Immature natural killer cell (primary cell): ENCODE data around the gene MACROD2. TPM values are rescaled to one million over a fixed set of nuclear protein-coding genes. Genes with fewer than 3 reads are reported as not detected.

Experiments used
- DNase-seq, 3 donors: peaks; one replicate each; pipeline ENCODE4 v3.0.0; 2022; ENCODE audit warnings: mixed read lengths in 1 of 3
- H3K27ac Mint-ChIP-seq, 6 donors: one replicate each; pipeline ENCODE4 v1.8.0; 2020; ENCODE audit warnings: mixed read lengths in 6 of 6, mild to moderate bottlenecking in 5 of 6, inconsistent platforms in 4 of 6, moderate library complexity in 3 of 6
- H3K27me3 Mint-ChIP-seq, 3 donors: one replicate each; pipeline ENCODE4 v1.8.0; 2020 to 2021; ENCODE audit warnings: low read depth in 3 of 3, mild to moderate bottlenecking in 3 of 3, mixed read lengths in 3 of 3, moderate library complexity in 3 of 3, inconsistent platforms in 1 of 3
- H3K36me3 Mint-ChIP-seq, 3 donors: one replicate each; pipeline ENCODE4 v1.8.0; 2020; ENCODE audit warnings: mixed read lengths in 3 of 3, inconsistent platforms in 2 of 3, mild to moderate bottlenecking in 2 of 3
- H3K4me1 Mint-ChIP-seq, 2 donors: one replicate each; pipeline ENCODE4 v1.8.0; 2020; ENCODE audit warnings: inconsistent platforms in 2 of 2, mild to moderate bottlenecking in 2 of 2, mixed read lengths in 2 of 2, moderate library complexity in 1 of 2
- H3K4me3 Mint-ChIP-seq, 5 donors: one replicate each; pipeline ENCODE4 v1.8.0; 2020; ENCODE audit warnings: mild to moderate bottlenecking in 5 of 5, mixed read lengths in 5 of 5, inconsistent platforms in 3 of 5, moderate library complexity in 3 of 5
- H3K9me3 Mint-ChIP-seq, 6 donors: one replicate each; pipeline ENCODE4 v1.8.0; 2020; ENCODE audit warnings: mild to moderate bottlenecking in 6 of 6, mixed read lengths in 6 of 6, inconsistent platforms in 4 of 6, moderate library complexity in 3 of 6
- polyA plus RNA-seq, 3 donors: library from polyadenylated mRNA; unstranded; fragments of 300-500 nt; fragmentation: Illumina TruSeq; gene quantifications; one replicate each; pipeline ENCODE4 v1.2.3, GENCODE V29; 2021

MACROD2 gene
- polyA plus RNA-seq, 3 donors from 2014 or later, result not detected

GRCh38 chr20:15440049-15440820 is 1444.9 kb downstream of the MACROD2 start:
- Mint-ChIP-seq H3K9me3 (peaks cover 0 to 21% (median 5%) of the 10 kb centered on the region in 6 donors), H3K27ac (no peak overlapping the region), H3K4me1 (no peaks in the 10 kb centered on the region), H3K36me3 (peaks cover 0 to 3% (median 0%) of the 10 kb centered on the region in 3 donors), H3K4me3 (no peak overlapping the region), H3K27me3 (peaks cover 0 to 6% (median 2%) of the 10 kb centered on the region in 3 donors)
- DNase-seq, result no peak

GRCh38 chr20:15445056-15445840 is 1449.9 kb downstream of the MACROD2 start:
- peaks cover 0 to 9% (median 3%) of the 10 kb centered on the region in 6 donors for H3K9me3 Mint-ChIP-seq
- no peaks in the 10 kb centered on the region for H3K36me3 Mint-ChIP-seq
- H3K4me3 Mint-ChIP-seq, result no peak overlapping the region
- no peak for DNase-seq
- no peak overlapping the region for H3K27ac Mint-ChIP-seq
- no peaks in the 10 kb centered on the region for H3K4me1 Mint-ChIP-seq
- H3K27me3 Mint-ChIP-seq, result peaks cover 0 to 1% (median 0%) of the 10 kb centered on the region in 3 donors

- peaks cover 0 to 1% (median 0%) of the 10 kb centered on the region in 3 donors for H3K27me3 Mint-ChIP-seq
- no peak overlapping the region for H3K27ac Mint-ChIP-seq
- H3K4me1 Mint-ChIP-seq, result no peaks in the 10 kb centered on the region
- H3K36me3 Mint-ChIP-seq, result no peaks in the 10 kb centered on the region
- DNase-seq, result no peak
- H3K4me3 Mint-ChIP-seq, result no peak overlapping the region
- peaks cover 0 to 9% (median 3%) of the 10 kb centered on the region in 6 donors for H3K9me3 Mint-ChIP-seq
Measured at GRCh38 chr20:15446373-15446772, 1451.1 kb downstream of the MACROD2 start.

DNA sequence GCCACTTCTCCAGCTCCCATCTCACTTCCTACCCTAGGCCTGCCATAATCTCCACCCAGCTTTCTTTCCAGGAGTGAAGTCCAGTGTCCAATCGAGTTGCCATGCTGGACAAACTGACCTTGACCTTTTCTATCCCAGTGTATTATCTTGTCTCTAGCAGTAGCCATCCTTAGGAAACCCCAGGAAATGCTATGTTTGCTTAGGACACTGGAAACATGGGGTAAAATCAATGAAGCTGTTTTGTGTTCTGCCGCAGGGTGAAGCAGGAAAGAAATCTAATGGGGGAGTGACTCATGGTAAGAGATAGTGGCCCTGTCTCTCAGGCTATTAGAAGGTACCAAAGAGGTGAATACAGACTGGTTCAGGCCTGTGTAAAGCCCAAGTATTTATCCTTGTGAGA is 1452.2 kb downstream of the MACROD2 start:
- Mint-ChIP-seq H3K27me3 (peaks cover 0 to 1% (median 0%) of the 10 kb centered on the region in 3 donors), H3K36me3 (no peaks in the 10 kb centered on the region), H3K27ac (no peak overlapping the region), H3K9me3 (peaks cover 0 to 6% (median 1%) of the 10 kb centered on the region in 6 donors), H3K4me1 (no peaks in the 10 kb centered on the region), H3K4me3 (no peak overlapping the region)
- no peak for DNase-seq

DNA sequence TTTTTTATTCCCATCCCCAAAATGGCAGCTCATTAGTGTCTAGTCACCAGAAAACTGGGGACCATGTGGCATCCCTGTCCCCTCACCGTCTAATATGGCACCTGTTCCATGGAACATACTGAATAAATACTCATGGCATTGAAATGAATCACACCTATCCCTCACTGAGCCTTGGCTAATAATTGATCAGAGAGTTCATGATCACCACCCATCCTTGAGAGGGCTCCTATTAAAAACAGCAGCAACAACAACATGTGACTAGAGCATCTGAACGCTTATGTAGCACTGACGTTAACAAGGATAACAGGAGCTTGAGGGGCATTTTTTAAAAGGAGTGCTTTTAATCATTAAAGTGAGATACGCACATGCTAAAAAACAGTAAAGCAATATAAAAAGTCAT is 1453.7 kb downstream of the MACROD2 start:
- Mint-ChIP-seq H3K9me3 (peaks cover 0 to 6% (median under 1%) of the 10 kb centered on the region in 6 donors), H3K4me1 (no peaks in the 10 kb centered on the region), H3K27me3 (peaks cover 0 to 1% (median 0%) of the 10 kb centered on the region in 3 donors), H3K27ac (no peak overlapping the region), H3K4me3 (no peak overlapping the region), H3K36me3 (no peaks in the 10 kb centered on the region)
- no peak for DNase-seq

- Mint-ChIP-seq H3K4me1 (no peaks in the 10 kb centered on the region), H3K9me3 (peaks cover 0 to 7% (median 3%) of the 10 kb centered on the region in 6 donors), H3K27ac (no peak overlapping the region), H3K36me3 (no peaks in the 10 kb centered on the region), H3K4me3 (no peak overlapping the region), H3K27me3 (peaks cover 0 to 1% (median 0%) of the 10 kb centered on the region in 3 donors)
- DNase-seq, result no peak
Measured at GRCh38 chr20:15451241-15451640, 1455.9 kb downstream of the MACROD2 start.

DNA sequence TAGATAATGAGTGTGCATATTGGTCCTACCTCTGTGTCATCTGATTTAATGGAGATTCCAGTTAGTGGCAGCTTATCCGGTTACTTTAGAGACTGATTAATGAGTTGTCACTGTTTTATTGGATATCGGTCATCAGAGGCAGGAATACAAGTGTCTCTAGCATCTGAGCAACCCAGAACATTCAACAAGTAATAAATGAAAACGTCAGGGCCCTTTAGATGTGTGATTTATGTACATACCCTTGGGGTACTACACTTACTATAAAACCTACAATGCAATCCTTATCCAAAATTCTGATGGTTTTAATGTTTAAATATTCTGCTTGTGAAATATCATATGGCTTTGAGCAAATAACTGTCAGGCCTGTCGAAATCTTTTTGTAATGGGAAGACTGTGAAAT is 1460.0 kb downstream of the MACROD2 start:
- no peaks in the 10 kb centered on the region for H3K4me1 Mint-ChIP-seq
- H3K36me3 Mint-ChIP-seq, result no peaks in the 10 kb centered on the region
- H3K27me3 Mint-ChIP-seq, result peaks cover 0 to 1% (median 0%) of the 10 kb centered on the region in 3 donors
- H3K4me3 Mint-ChIP-seq, result no peak overlapping the region
- H3K27ac Mint-ChIP-seq, result no peak overlapping the region
- DNase-seq, result no peak
- H3K9me3 Mint-ChIP-seq, result peaks cover 0 to 24% (median 6%) of the 10 kb centered on the region in 6 donors

DNA sequence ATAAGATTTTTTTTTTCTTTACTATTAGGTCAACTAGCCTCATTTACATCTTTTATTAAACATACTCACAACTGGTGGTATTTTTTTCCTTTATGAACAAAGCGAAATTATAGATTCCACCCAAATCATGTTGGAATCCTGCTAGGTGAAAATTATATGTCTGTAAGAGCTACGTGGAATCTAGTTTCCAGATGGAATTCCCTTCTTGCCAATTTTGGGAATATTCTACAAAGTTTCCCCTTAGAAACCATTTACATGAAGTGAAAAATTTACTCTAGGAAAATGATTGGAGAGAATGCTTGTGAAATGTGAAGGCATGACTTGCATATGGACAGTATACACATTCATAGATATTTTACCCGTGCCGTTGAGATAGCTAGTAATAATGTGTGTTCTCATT is 1466.6 kb downstream of the MACROD2 start:
- no peaks in the 10 kb centered on the region for H3K27me3 Mint-ChIP-seq
- H3K9me3 Mint-ChIP-seq, result peaks cover 2 to 28% (median 10%) of the 10 kb centered on the region in 6 donors
- no peaks in the 10 kb centered on the region for H3K36me3 Mint-ChIP-seq
- no peak overlapping the region for H3K27ac Mint-ChIP-seq
- H3K4me1 Mint-ChIP-seq, result no peaks in the 10 kb centered on the region
- no peak overlapping the region for H3K4me3 Mint-ChIP-seq
- DNase-seq, result no peak

DNA sequence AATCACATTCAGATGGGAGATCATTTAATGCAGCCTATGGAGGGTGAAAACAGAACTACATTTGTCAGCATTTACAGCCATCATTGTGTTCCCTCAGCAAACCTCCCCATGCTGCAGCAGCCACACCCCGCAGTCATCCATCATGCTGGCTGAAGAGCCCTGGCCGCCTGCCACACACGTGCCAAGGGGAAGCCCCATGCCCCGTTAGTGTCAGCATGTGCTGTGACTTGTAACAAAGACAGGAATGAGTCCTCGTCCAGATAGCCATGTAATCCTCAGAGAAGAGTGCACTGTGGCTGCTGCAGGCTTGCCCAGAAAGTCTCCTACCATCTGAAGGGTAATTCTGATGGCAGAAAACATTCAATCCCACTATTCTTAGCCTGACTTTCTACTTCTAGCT is 1480.2 kb downstream of the MACROD2 start:
- DNase-seq, result no peak
- Mint-ChIP-seq H3K27ac (no peak overlapping the region), H3K36me3 (no peaks in the 10 kb centered on the region), H3K4me1 (no peaks in the 10 kb centered on the region), H3K9me3 (peaks cover 0 to 20% (median 9%) of the 10 kb centered on the region in 6 donors), H3K4me3 (no peak overlapping the region), H3K27me3 (no peaks in the 10 kb centered on the region)

DNA sequence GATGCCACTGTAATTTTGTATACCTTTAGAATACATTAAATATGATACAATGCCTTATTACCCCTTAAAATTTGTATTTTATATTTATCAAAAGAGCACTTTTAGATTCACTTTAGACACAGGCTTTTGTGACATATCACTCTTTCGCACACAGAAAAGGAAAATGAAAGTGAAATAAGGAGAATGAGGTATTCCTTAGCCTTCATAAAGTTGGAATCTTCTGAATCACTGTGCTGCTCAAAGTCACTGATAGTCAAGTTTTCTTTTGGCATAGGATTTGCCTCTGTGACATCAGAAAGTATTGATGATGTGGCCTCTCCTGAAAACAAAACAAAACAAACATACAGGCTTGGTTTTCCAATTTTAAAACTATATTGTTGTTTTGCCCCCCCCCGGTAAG is 1480.9 kb downstream of the MACROD2 start:
- no peak for DNase-seq
- Mint-ChIP-seq H3K27ac (no peak overlapping the region), H3K27me3 (no peaks in the 10 kb centered on the region), H3K4me3 (no peak overlapping the region), H3K9me3 (peaks cover 0 to 26% (median 13%) of the 10 kb centered on the region in 6 donors), H3K4me1 (no peaks in the 10 kb centered on the region), H3K36me3 (peaks cover 0 to 4% (median 0%) of the 10 kb centered on the region in 3 donors)

- no peaks in the 10 kb centered on the region for H3K27me3 Mint-ChIP-seq
- no peaks in the 10 kb centered on the region for H3K4me1 Mint-ChIP-seq
- no peak for DNase-seq
- H3K36me3 Mint-ChIP-seq, result peaks cover 0 to 4% (median 0%) of the 10 kb centered on the region in 3 donors
- peaks cover 0 to 26% (median 13%) of the 10 kb centered on the region in 6 donors for H3K9me3 Mint-ChIP-seq
- H3K4me3 Mint-ChIP-seq, result no peak overlapping the region
- H3K27ac Mint-ChIP-seq, result no peak overlapping the region
Measured at GRCh38 chr20:15476781-15477180, 1481.5 kb downstream of the MACROD2 start.

DNA sequence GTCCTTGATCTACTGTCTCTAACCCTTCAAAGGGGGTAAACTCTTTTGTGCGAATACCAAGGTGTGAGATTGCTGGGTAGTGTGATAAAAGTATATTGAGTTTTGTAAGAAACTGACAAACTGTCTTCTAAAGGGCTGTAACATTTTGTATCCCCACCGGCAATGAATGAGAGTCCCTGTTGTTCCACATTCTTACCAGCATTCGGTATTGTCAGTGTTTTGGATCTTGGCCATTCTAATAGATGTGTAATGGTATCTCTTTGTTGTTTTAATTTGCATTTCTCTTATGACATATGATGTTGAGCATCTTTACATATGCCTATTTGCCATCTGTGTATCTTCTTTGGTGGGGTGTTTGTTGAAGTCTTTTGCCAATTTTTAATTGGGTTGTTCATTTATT is 1487.2 kb downstream of the MACROD2 start:
- DNase-seq, result no peak
- Mint-ChIP-seq H3K27ac (no peak overlapping the region), H3K36me3 (peaks cover 0 to 4% (median 0%) of the 10 kb centered on the region in 3 donors), H3K4me3 (no peak overlapping the region), H3K4me1 (no peaks in the 10 kb centered on the region), H3K9me3 (peaks cover 2 to 28% (median 12%) of the 10 kb centered on the region in 6 donors), H3K27me3 (no peaks in the 10 kb centered on the region)

GRCh38 chr20:15485519-15485918 is 1490.2 kb downstream of the MACROD2 start:
- Mint-ChIP-seq H3K27me3 (no peaks in the 10 kb centered on the region), H3K27ac (no peak overlapping the region), H3K4me3 (no peak overlapping the region), H3K9me3 (peaks cover 0 to 17% (median 6%) of the 10 kb centered on the region in 6 donors), H3K4me1 (no peaks in the 10 kb centered on the region), H3K36me3 (peaks cover 0 to 4% (median 0%) of the 10 kb centered on the region in 3 donors)
- DNase-seq, result no peak

DNA sequence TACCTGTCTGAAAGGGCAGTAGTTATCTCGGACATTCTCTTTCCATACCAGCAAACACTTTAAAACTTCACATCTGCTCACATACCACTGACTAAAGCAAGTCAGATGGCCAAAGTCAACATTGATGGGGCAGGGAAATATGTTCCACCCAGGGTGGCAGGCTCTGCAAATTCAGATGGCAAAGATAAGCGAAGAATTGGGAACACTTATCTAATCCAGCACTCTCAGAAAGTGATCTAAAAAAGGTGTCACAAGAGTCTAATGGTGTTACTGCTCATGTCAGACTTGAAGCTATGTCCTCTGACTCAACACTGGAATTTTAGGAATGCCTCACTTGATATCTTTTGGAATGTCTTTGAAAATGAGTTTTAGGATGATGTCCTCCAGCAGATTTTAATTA is 1491.7 kb downstream of the MACROD2 start:
- no peaks in the 10 kb centered on the region for H3K27me3 Mint-ChIP-seq
- H3K9me3 Mint-ChIP-seq, result peaks cover 0 to 26% (median 5%) of the 10 kb centered on the region in 6 donors
- no peaks in the 10 kb centered on the region for H3K4me1 Mint-ChIP-seq
- no peak for DNase-seq
- H3K36me3 Mint-ChIP-seq, result no peaks in the 10 kb centered on the region
- no peak overlapping the region for H3K27ac Mint-ChIP-seq
- no peak overlapping the region for H3K4me3 Mint-ChIP-seq
